ENCODE data around the gene GPR158.

DNA sequence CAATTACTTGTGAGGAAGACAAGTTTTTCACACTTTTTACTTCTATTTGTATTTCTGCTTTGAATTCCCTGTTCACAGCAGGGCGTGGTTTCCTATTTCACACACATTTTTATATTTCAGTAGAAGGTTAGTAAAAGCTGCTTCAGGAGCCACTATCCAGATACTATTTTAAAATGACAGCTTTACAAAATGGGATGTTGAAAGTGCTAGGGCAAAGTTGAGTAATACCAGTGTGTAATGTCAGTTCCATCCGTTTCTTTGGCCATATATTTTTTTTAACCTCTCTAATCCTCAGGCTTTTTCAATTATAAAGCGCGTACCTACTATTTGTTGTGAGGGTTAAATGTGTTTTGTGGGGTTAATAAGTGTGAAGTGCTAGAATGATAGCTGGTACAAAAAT, 276.6 kb downstream of the GPR158 start:
- TF ChIP-seq, protein P1, sequence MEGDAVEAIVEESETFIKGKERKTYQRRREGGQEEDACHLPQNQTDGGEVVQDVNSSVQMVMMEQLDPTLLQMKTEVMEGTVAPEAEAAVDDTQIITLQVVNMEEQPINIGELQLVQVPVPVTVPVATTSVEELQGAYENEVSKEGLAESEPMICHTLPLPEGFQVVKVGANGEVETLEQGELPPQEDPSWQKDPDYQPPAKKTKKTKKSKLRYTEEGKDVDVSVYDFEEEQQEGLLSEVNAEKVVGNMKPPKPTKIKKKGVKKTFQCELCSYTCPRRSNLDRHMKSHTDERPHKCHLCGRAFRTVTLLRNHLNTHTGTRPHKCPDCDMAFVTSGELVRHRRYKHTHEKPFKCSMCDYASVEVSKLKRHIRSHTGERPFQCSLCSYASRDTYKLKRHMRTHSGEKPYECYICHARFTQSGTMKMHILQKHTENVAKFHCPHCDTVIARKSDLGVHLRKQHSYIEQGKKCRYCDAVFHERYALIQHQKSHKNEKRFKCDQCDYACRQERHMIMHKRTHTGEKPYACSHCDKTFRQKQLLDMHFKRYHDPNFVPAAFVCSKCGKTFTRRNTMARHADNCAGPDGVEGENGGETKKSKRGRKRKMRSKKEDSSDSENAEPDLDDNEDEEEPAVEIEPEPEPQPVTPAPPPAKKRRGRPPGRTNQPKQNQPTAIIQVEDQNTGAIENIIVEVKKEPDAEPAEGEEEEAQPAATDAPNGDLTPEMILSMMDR (conservative IDR thresholded peaks at IDR 0.05): no peak
- TF ChIP-seq EZH2 (IDR thresholded peaks at IDR 0.05; ENCODE audit: low read depth): no peak
